Activated CD8-positive, alpha-beta memory T cell treated with anti-CD3 and anti-CD28 coated beads, Interleukin-2, amount 50 U/mL, for 48 hours (primary cell): ENCODE data around the gene SFMBT1.

ENCODE experiments used
- DNase-seq: peaks from one replicate; pipeline ENCODE4 v3.0.0-alpha.2; 2020

SFMBT1 gene

GRCh38 chr3:52910823-52911222 lies 135.1 kb downstream of the SFMBT1 start:
- no peak for DNase-seq

- DNase-seq, result no peak
These were observed 138.4 kb downstream of the SFMBT1 start for GRCh38 chr3:52907497-52907896.

- no peak for DNase-seq
These were observed 141.3 kb downstream of the SFMBT1 start for GRCh38 chr3:52904552-52904951.

DNA sequence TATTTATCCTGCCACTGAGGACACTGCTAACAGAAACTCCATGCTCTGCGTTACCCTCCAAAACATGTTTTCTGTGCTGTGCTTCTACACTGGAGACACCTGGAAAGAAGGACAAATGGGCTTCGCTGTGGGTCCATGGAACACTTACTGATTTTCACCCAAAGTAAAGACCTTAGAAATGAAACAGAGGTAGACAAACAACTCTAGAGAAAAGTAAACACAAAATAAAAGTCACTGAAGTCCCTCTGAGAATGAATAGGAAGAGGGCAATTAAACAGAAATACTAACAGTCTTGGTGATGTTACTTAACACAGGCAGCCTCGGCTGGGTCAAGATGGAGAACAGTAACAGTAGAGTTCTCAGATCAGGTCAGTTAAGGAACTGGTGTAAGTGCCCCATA lies 141.9 kb downstream of the SFMBT1 start:
- no peak for DNase-seq

DNA sequence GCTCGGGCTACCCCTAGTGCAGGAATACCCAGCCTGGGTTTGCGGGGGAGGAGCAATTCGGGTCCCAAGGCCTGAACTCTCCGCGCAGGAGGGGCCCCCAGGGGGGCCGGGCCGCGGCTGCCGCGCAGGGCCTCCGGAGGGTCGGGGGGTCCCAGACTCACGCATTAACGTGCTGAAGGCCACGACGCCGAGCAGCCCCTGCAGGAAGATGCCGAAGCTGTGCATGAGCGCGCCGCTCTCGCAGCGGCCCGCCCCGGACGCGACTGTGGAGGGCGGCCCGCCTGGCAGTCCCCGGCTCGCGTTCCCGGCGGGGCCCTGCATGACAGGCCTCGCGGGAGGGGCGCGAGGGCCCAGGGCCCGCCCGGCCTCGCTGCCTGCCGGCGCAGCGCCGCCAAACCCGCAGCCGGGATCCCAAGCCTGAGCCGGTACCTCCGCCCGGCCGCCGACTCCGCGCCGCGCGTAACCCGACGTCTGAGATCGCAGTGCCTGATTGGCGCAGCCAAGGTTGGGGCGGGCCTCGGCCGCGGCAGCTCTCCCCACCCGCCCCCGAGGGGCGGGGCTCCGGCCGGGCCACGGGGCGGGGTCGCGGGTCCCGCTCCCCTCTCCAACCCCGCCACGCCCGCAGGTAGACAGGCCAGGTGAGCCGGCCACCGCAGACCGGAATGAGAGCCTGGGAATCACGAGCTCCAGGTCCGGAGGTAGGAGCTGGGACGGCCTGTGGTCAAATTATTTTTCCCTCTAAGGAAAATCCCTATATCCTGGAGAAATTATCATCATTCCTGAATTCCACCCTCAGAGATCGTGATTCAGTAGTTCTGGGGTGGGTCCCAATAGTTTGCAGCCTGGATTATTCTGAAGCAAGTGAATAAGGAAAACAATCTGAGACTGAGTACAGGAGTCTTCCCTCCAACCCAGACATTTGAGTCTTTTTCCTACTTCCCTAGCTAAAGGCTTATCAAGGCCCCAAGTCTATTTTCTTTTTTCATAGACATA lies 148.4 kb downstream of the SFMBT1 start, which contains the start of gene STIMATE:
Gene STIMATE, minus strand, starts transcription at position 419 of the 993 bp plus-strand sequence. Its CDS starts 98 bp downstream, at position 321.
- peak; percentile 92 for DNase-seq

- no peak for DNase-seq
These were observed 149.3 kb downstream of the SFMBT1 start for GRCh38 chr3:52896613-52897012.

GRCh38 chr3:52896151-52896550 lies 149.7 kb downstream of the SFMBT1 start:
- DNase-seq, result no peak

- no peak for DNase-seq
These were observed 150.5 kb downstream of the SFMBT1 start for GRCh38 chr3:52895418-52895817.

DNA sequence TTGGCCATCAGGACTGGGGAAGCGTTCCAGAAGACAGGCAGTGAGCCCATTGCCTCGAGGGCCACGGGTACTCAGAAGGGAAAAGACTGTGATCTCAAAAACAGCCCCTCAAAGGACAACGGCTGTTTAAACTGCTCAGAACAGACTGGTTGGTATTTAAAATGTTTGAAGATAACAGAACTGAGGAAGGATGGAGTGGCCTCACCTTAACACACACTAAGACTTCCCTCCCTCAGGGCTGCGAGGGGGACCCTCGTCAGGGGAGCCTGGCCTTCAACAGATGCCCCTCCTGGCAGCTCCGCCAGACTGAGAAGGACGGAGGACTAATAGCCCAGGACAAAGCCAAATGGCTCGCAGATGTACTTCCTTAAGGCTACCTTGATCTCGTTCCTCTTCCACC lies 151.1 kb downstream of the SFMBT1 start:
- DNase-seq, result no peak

GRCh38 chr3:52893723-52894122 lies 152.2 kb downstream of the SFMBT1 start:
- no peak for DNase-seq

DNA sequence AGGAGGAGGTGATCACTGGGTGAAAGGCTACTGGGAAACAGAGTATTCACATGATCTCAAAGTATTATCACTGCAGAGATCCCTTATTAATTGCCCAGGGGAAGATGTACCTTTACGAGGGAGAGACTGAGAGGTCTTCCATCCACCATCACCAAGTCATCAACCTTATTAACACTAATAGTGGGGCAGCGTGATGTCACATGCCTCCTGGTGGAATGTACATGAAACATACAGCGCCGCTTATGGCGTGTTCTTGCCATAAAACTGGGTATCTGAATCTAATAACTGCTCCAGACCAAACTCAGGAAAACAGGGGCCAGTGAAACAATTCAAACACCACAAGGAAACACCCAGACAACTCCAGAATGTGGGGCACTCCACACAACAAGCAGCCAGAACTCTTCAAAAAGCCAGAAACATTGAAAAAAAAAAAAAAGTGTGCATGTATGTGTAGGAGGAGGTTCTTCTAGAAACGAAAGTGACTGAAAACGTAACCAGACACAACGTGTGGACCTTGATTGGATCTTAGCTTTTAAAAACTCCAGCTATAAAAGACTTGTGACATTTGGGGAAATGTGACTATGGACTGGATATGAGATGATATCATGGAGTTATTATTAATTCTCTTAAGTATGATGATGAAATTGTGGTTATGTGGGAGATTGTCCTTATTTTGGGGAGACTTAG lies 153.1 kb downstream of the SFMBT1 start:
- DNase-seq, result no peak

DNA sequence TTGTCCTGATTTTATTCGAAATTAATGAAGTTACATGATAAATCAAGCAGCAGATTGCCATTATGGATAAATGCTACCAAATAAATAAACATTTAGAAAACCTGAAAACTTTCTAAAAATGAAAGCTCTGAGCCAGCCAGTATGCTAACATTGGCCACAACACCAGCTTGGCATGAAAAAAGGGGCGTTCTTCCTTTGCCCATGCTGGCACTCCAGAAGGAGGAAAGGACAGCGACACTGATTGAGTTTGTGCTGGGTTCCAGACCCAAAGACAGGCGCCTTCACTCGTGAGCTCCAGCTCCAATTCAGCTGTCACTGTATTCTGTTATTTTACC lies 153.6 kb downstream of the SFMBT1 start:
- DNase-seq, result no peak

DNA sequence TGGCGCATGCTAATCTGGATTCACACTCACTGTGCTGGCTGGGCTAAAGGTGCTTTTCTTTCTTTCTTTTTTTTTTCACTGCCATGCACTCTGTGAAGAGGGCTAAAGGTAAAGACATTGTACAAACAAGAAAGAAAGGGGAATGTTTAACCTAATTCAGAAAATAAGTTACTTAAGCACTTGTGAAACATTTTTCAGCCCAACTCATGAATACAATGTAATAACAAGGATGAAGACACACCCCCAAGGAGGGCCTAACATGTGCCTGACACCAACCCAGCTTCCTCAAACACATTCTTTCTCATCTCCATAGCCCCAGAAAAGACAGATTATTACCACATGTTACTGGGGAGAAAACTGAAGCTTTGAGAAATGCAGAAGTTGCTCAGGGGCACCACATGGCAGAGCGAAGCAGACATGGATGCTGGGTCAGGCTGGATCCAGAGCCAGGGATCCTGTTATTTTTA lies 154.2 kb downstream of the SFMBT1 start:
- DNase-seq, result no peak

GRCh38 chr3:52891164-52891563 lies 154.7 kb downstream of the SFMBT1 start:
- DNase-seq, result peak; percentile 73

DNA sequence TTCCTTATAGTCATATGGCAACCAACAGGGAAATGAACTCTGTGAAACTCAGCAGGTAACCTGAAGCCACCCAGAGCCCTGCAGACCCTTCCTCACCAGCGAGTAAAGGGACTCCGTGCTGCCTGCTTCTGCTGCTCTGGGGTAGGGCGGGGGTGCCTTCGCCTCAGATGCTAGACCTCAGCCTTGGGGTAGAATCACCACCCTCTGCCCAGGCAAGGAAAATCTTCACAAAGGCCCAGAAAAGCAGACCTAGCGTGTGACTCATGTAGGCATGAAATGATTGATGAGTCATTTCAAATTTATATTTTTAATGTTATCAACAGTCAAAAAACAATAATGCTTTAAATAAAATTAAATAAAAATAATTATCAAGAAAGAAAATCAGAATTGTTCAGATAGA lies 155.1 kb downstream of the SFMBT1 start:
- DNase-seq, result peak; percentile 70

GRCh38 chr3:52889901-52890300 lies 156.0 kb downstream of the SFMBT1 start:
- peak; percentile 25 for DNase-seq

GRCh38 chr3:52887166-52887565 lies 158.7 kb downstream of the SFMBT1 start:
- peak; percentile 29 for DNase-seq

GRCh38 chr3:52886049-52886730 lies 159.7 kb downstream of the SFMBT1 start:
- peak; percentile 32 for DNase-seq

- DNase-seq, result peak; percentile 30
These were observed 163.5 kb downstream of the SFMBT1 start for GRCh38 chr3:52882377-52882776.

DNA sequence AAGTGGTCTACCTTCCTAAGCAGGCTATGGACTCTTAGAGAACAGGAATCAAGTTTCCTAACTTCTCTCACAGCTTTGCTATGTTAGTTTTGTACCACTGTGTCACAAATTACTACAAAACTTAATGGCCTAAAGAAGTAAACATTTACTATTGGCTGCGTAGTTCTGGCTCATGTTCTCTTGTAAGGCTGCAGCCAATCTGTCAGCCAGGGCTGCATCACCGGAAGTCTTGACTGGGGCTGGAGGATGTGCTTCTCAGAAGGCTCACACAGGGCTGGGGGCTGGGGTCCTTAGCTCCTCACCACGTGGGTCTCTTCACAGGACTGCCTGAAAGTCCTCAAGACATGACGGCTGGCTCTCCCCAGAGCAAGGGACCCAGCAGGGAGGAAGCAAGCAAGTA lies 164.0 kb downstream of the SFMBT1 start:
- DNase-seq, result no peak

GRCh38 chr3:52880474-52880873 lies 165.4 kb downstream of the SFMBT1 start:
- peak; percentile 50 for DNase-seq

DNA sequence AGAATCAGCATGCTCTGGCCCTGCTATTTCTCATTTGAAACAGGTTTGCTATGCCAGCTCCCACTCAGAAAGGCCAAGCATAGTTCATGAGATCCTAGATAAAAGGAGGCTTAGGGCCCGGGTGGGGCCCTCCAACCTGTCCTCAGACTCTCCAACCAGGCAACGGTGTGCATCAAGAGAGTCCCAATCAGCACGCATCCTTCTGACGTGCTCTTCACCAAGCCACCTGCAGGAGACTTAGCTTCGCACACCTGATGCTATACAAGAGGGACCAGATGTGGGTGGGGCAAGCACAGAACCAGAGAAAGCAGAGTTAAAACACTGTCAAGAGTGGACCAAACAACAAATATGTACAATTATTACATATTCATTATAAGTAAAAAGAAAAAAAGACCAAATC lies 165.8 kb downstream of the SFMBT1 start:
- DNase-seq, result no peak

GRCh38 chr3:52879581-52879980 lies 166.3 kb downstream of the SFMBT1 start:
- DNase-seq, result peak; percentile 35
